ENCODE measurements around the gene CNOT8. TPM values are rescaled to one million over a fixed set of nuclear protein-coding genes. Genes with fewer than 3 reads are reported as not detected.
"Not testable (repeated sequence)": the region's sequence is repeated elsewhere in the genome, so short reads cannot be mapped to it uniquely, and the experiment has no call there.

CNOT8 gene
- polyA plus RNA-seq, 6 donors from 2014 or later, result 155 to 240 (median 185) TPM

DNA sequence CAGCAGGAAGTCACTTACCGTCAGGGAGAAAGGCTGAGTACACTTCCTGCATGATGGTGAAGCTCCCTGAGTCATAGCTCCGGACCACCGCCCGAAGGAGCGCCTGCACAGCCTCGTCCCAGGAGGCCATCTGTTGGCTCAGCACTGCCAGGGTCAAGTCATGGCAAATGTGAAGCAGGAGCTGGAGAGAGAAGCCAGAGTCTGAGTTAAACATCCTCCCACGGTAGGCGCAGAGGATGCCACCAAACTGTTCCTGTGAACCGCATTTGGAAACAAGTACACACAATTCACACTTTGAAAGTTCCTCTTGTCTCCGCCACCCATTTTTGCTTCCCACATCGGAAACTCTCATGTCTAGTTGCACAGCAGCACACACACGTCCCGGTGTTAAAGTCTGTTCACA is 33.9 kb downstream of the CNOT8 start:
- ATAC-seq (ENCODE audit: low read depth in 2 of 2) (no peak), DNase-seq (no peak)
- H3K36me3 Mint-ChIP-seq, result peaks cover 32 to 55% of the 10 kb centered on the region in 2 donors
- H3K9me3 Mint-ChIP-seq, result peaks cover 0 to 13% (median 2%) of the 10 kb centered on the region in 7 donors
- no peak overlapping the region for H3K4me3 Mint-ChIP-seq
- peak overlapping the region in 1 of 6 donors; percentile 47 for H3K27ac Mint-ChIP-seq
- H3K27me3 Mint-ChIP-seq, result no peaks in the 10 kb centered on the region
- no peaks in the 10 kb centered on the region for H3K4me1 Mint-ChIP-seq

DNA sequence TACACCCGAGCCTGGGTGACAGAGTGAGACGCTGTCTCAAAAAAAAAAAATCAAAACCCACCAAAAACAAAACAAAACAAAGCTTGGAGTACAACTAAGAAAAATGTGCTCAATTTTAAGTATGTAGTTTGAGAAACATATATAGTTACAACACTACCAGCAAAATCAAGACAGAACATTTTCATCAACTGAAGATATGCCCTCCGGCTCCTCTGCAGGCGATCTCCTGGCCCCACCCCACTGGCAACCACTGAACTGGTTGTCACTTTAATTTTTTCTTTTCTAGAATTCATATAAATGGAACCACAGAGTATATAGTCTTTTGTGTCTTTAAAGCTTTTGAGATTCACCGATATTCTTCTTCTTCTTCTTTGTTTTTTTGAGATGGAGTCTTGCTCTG is 35.0 kb downstream of the CNOT8 start:
- Mint-ChIP-seq H3K36me3 (peaks cover 25 to 45% of the 10 kb centered on the region in 2 donors), H3K4me3 (no peak overlapping the region), H3K4me1 (no peaks in the 10 kb centered on the region), H3K27me3 (no peaks in the 10 kb centered on the region), H3K27ac (peak overlapping the region in 1 of 6 donors; percentile 11), H3K9me3 (peaks cover 0 to 4% (median 0%) of the 10 kb centered on the region in 7 donors)
- DNase-seq (no peak), ATAC-seq (ENCODE audit: low read depth in 2 of 2) (no peak)

DNA sequence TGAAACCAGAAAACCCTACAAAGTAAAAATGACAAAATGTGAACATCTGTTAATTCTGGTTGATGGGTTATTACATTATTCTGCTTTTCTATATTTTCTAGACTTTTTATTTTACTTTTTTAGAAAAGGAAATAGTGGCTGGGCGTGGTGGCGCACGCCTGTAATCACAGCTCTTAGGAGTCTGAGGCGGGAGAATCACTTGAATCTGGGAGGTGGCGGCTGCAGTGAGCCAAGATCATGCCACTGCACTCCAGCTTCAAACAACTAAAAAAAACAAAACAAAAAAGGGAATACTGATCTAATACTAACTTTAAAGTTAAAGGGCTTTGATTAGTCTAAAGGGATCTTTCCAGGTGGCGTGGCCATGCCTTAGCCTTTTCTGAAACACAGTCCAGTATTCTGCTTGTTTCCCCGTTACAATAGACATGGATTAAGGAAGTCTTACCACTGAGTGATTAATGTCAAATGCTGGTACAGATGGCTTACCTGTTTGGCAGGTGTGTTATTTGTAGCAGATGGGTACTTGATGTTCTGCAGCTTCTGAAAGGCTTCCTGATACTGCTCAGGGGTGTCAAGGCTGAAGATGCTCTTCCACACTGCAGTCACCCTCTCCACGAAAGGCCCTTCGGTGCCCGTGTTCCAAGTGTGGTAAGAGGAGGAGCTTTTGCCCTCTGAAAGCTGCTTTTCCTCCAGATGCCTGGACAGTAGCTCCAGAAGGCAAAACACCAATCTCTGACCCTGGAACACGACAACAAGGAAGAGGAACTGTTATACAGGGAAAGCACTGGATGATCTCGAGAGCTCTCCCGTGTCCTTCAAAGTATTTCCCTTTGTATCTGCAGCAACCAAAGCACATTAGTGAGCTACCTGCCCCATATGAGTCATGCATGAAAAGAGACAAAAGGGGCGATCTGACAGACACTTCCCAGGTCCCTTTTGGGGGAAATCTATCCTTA is 37.5 kb downstream of the CNOT8 start:
- ATAC-seq (ENCODE audit: low read depth in 2 of 2), result no peak
- no peak for DNase-seq
- Mint-ChIP-seq H3K4me1 (no peaks in the 10 kb centered on the region), H3K27ac (peak overlapping the region in 2 of 6 donors; percentile 27 to 28), H3K4me3 (no peak overlapping the region), H3K27me3 (no peaks in the 10 kb centered on the region), H3K9me3 (no peaks in the 10 kb centered on the region), H3K36me3 (peaks cover 12 to 45% of the 10 kb centered on the region in 2 donors)

- ATAC-seq (ENCODE audit: low read depth in 2 of 2), result no peak
- DNase-seq, result no peak
- peaks cover 7 to 41% of the 10 kb centered on the region in 2 donors for H3K36me3 Mint-ChIP-seq
- H3K27ac Mint-ChIP-seq, result no peak overlapping the region
- H3K9me3 Mint-ChIP-seq, result no peaks in the 10 kb centered on the region
- no peaks in the 10 kb centered on the region for H3K27me3 Mint-ChIP-seq
- no peaks in the 10 kb centered on the region for H3K4me1 Mint-ChIP-seq
- H3K4me3 Mint-ChIP-seq, result no peak overlapping the region
Measured at GRCh38 chr5:154896562-154897165, 38.2 kb downstream of the CNOT8 start.

DNA sequence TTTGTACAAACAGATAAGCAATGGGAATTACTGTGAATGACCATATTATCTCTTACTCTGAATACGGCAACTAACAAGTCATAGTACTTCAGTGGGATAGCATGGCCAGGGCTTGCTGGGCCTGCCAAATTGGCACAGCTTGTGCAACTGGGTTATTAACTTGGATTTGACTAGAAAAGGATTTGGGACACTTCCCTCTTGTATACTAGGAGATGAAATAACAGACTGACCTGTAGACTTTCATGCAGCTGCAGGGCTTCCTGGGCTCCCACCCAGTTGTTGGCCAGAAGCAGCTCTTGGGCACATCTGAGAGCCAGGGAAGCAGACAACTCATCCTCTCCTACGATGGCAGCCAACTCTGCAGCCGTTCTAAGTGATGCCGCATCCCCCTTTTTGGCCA is 39.8 kb downstream of the CNOT8 start:
- no peaks in the 10 kb centered on the region for H3K27me3 Mint-ChIP-seq
- H3K27ac Mint-ChIP-seq, result peak overlapping the region in 1 of 6 donors; percentile 24
- no peak for ATAC-seq (ENCODE audit: low read depth in 2 of 2)
- H3K4me3 Mint-ChIP-seq, result no peak overlapping the region
- no peak for DNase-seq
- peaks cover 16 to 45% of the 10 kb centered on the region in 2 donors for H3K36me3 Mint-ChIP-seq
- no peaks in the 10 kb centered on the region for H3K4me1 Mint-ChIP-seq
- no peaks in the 10 kb centered on the region for H3K9me3 Mint-ChIP-seq

DNA sequence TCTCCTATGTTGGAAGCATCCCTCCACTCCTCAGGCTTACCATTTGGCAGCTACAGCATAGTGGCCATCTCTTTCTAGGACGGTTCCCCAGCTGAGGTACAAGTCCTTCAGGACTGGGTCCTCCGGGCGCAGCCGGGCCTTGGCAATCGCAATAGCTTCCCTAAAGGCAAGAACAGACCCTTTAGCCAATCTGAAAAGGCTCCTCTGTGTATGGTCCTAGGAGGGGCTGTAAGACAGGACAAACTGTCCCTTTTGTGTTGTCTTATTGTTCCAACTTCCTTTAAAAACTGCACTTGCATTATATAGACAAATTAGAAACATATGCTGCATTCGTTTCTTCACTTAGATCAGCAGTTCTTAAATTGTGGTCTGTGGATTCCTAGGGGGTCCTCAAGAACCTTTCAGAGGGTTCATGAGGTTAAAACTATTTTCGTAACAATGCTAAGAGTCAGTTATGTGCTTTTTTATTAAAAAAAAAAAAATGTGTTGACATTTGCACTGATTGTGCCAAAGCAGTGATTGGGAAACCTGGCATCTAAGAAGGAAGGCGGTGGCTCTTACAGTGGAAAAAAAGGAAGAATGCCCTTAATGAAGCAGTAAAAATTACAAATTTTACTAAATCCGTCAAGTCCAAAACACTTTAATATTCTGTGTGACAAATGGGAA is 40.9 kb downstream of the CNOT8 start:
- Mint-ChIP-seq H3K27ac (no peak overlapping the region), H3K27me3 (no peaks in the 10 kb centered on the region), H3K36me3 (peaks cover 19 to 48% of the 10 kb centered on the region in 2 donors), H3K9me3 (no peaks in the 10 kb centered on the region), H3K4me1 (no peaks in the 10 kb centered on the region), H3K4me3 (no peak overlapping the region)
- no peak for ATAC-seq (ENCODE audit: low read depth in 2 of 2)
- DNase-seq, result no peak

DNA sequence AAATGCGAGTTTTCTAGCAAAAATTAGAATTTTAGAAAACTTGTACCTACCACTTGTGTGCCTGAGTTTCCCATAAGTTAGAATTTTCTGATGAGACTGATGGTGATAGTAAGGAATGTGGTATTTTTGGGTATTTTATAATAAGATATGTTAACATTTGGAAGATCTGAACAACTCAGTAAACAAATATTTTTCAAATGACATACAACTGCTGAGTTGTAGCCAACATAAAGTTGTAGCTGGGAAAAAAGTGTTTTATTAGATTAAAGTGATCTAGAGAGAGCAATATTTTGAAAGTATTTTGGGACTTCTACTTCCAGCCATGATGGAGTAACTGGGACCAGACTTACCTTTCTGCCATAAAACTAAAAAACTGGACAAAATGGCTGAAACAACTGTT is 41.6 kb downstream of the CNOT8 start:
- DNase-seq, result no peak
- ATAC-seq (ENCODE audit: low read depth in 2 of 2), result no peak
- Mint-ChIP-seq H3K4me1 (no peaks in the 10 kb centered on the region), H3K27ac (no peak overlapping the region), H3K36me3 (peaks cover 21 to 51% of the 10 kb centered on the region in 2 donors), H3K9me3 (no peaks in the 10 kb centered on the region), H3K27me3 (no peaks in the 10 kb centered on the region), H3K4me3 (no peak overlapping the region)

DNA sequence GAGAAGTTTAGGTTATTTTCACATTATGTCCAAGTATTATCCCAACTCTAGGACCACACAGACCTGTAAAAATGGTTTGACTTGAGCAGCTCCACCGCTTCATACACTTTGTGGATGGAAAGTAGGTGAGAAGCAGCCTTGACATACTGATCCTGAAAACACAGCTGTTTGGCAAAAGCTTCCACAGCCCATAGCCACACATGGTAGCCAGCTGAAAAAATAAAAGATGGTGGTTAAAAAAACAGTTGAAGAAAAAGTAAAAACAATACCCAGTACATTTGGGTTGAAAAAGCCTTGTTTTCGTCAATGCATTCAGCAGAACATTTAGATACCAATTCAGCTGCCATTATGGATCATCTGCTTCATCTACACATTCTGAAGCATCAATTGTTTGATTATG is 42.8 kb downstream of the CNOT8 start:
- no peaks in the 10 kb centered on the region for H3K27me3 Mint-ChIP-seq
- no peaks in the 10 kb centered on the region for H3K9me3 Mint-ChIP-seq
- DNase-seq (no peak), ATAC-seq (ENCODE audit: low read depth in 2 of 2) (no peak)
- H3K27ac Mint-ChIP-seq, result no peak overlapping the region
- peaks cover 21 to 40% of the 10 kb centered on the region in 2 donors for H3K36me3 Mint-ChIP-seq
- H3K4me1 Mint-ChIP-seq, result no peaks in the 10 kb centered on the region
- no peak overlapping the region for H3K4me3 Mint-ChIP-seq

- Mint-ChIP-seq H3K27me3 (no peaks in the 10 kb centered on the region), H3K27ac (no peak overlapping the region), H3K36me3 (peaks cover 21 to 37% of the 10 kb centered on the region in 2 donors), H3K9me3 (no peaks in the 10 kb centered on the region), H3K4me1 (no peaks in the 10 kb centered on the region), H3K4me3 (no peak overlapping the region)
- ATAC-seq (ENCODE audit: low read depth in 2 of 2), result no peak
- DNase-seq, result no peak
Measured at GRCh38 chr5:154901913-154902312, 43.5 kb downstream of the CNOT8 start.

DNA sequence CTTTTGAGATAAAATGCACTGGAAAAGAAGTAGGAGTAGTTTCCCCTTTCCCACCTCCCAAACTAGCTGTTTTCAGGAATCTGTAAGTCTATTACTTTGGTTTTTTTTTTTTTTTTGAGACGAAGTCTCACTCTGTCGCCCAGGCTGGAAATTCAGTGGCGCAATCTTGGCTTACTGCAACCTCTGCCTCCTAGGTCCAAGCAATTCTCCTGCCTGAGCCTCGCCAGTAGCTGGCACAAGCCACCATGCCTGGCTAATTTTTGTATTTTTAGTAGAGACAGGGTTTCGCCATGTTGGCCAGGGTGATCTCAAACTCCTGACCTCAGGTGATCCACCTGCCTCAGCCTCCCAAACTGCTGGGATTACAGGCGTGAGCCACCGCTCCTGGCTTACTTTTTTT is 47.2 kb downstream of the CNOT8 start:
- not testable (repeated sequence) for H3K4me1 Mint-ChIP-seq; H3K4me3 Mint-ChIP-seq; H3K27me3 Mint-ChIP-seq; H3K9me3 Mint-ChIP-seq; DNase-seq; H3K27ac Mint-ChIP-seq; ATAC-seq (ENCODE audit: low read depth in 2 of 2)
- peaks cover 28 to 38% of the 10 kb centered on the region in 2 donors for H3K36me3 Mint-ChIP-seq

DNA sequence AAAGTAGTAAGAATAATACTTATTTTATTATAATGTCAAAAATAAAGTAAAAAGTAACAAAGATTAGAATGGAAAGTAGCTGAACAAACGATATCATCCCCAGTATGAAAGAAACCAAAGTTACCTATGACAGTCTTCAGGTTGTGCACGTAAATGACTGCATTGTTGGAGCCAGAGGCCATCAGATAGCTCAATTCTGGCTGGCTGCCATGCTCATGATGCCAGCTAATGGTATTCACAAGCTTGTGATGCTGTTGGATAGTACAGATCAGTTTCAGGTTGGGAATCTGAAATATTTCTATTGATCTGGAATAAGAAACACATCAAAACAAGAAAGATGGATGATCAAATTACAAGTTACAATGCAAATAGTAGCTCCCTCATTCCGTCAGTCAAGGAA is 58.4 kb downstream of the CNOT8 start:
- no peaks in the 10 kb centered on the region for H3K9me3 Mint-ChIP-seq
- no peak for ATAC-seq (ENCODE audit: low read depth in 2 of 2)
- H3K4me1 Mint-ChIP-seq, result no peaks in the 10 kb centered on the region
- no peak overlapping the region for H3K27ac Mint-ChIP-seq
- peaks cover under 1 to 27% of the 10 kb centered on the region in 2 donors for H3K36me3 Mint-ChIP-seq
- DNase-seq, result no peak
- H3K4me3 Mint-ChIP-seq, result no peak overlapping the region
- no peaks in the 10 kb centered on the region for H3K27me3 Mint-ChIP-seq

- Mint-ChIP-seq H3K36me3 (peaks cover 0 to 25% of the 10 kb centered on the region in 2 donors), H3K27me3 (no peaks in the 10 kb centered on the region), H3K4me3 (no peak overlapping the region), H3K27ac (no peak overlapping the region), H3K9me3 (no peaks in the 10 kb centered on the region), H3K4me1 (no peaks in the 10 kb centered on the region)
- DNase-seq (no peak), ATAC-seq (ENCODE audit: low read depth in 2 of 2) (no peak)
Measured at GRCh38 chr5:154917757-154918156, 59.3 kb downstream of the CNOT8 start.

GRCh38 chr5:154923441-154924430 is 65.3 kb downstream of the CNOT8 start:
- H3K27me3 Mint-ChIP-seq, result no peaks in the 10 kb centered on the region
- no peak overlapping the region for H3K4me3 Mint-ChIP-seq
- no peak overlapping the region for H3K27ac Mint-ChIP-seq
- DNase-seq (no peak), ATAC-seq (ENCODE audit: low read depth in 2 of 2) (no peak)
- peaks cover 16 to 35% of the 10 kb centered on the region in 2 donors for H3K36me3 Mint-ChIP-seq
- no peaks in the 10 kb centered on the region for H3K4me1 Mint-ChIP-seq
- no peaks in the 10 kb centered on the region for H3K9me3 Mint-ChIP-seq

All from naive B cell (primary cell).